Suprapubic skin (tissue), 4 donors: ENCODE results near the gene RAP1A. TPM values are rescaled to one million over a fixed set of nuclear protein-coding genes. Genes with fewer than 3 reads are reported as not detected.

ENCODE experiments used
- DNase-seq, 2 donors: peaks; one replicate each; pipeline ENCODE4 v3.0.0-alpha.2; 2019; ENCODE audit warnings: low spot score in 2 of 2
- H3K27ac ChIP-seq: fragments of 200-600 bp; sonication (generic); one replicate; pipeline ENCODE4 v1.5.1; 2019
- H3K27me3 ChIP-seq: fragments of 200-600 bp; sonication (generic); one replicate; pipeline ENCODE4 v1.5.1; 2019
- H3K36me3 ChIP-seq: fragments of 200-600 bp; sonication (generic); one replicate; pipeline ENCODE4 v1.5.1; 2019
- H3K4me1 ChIP-seq: fragments of 200-600 bp; sonication (generic); one replicate; pipeline ENCODE4 v1.5.1; 2019
- H3K4me3 ChIP-seq: fragments of 200-600 bp; sonication (generic); one replicate; pipeline ENCODE4 v1.5.1; 2019; ENCODE audit warnings: mild to moderate bottlenecking
- H3K9me3 ChIP-seq: fragments of 200-600 bp; sonication (generic); one replicate; pipeline ENCODE4 v1.5.1; 2019
- EP300 ChIP-seq: sonication (generic); formaldehyde crosslinking; IDR thresholded peaks from one replicate; pipeline ENCODE4 v1.6.1; 2017; ENCODE audit warnings: antibody characterized with exemption
- POLR2A ChIP-seq, 2 donors: fragments of 450-650 bp; IDR thresholded peaks; one replicate each; pipeline ENCODE4 v1.6.1; 2017; ENCODE audit warnings: antibody characterized with exemption in 2 of 2, mild to moderate bottlenecking in 2 of 2, moderate library complexity in 2 of 2
- POLR2AphosphoS5 ChIP-seq, 3 donors: sonication (generic); formaldehyde crosslinking; IDR thresholded peaks; one replicate each; pipeline ENCODE4 v1.6.1; 2017; ENCODE audit warnings: antibody characterized with exemption in 3 of 3
- WGBS: methylation state at CpG from one replicate; pipeline ENCODE4 v1.1.5; 2018; 5-methylcytosine and 5-hydroxymethylcytosine counted together
- total RNA-seq, 4 donors: library from RNA; depleted of rRNA; stranded (reverse); fragments of >200 nt; gene quantifications; one replicate each; pipeline ENCODE4 v1.1.0, GENCODE V29; 2016
- TF ChIP-seq, protein P1 (sequence below), 2 donors: fragments of 200-600 bp in 1 of 2; fragments of 450-650 bp in 1 of 2; sonication (generic) in 1 of 2; IDR thresholded peaks; one replicate each; pipeline ENCODE4 v1.5.1; 2016 to 2019; ENCODE audit warnings: antibody characterized with exemption in 2 of 2, mild to moderate bottlenecking in 1 of 2, moderate library complexity in 1 of 2

The RAP1A gene
- total RNA-seq, 4 donors from 2014 or later, result 31.0 to 38.4 (median 35.3) TPM

DNA sequence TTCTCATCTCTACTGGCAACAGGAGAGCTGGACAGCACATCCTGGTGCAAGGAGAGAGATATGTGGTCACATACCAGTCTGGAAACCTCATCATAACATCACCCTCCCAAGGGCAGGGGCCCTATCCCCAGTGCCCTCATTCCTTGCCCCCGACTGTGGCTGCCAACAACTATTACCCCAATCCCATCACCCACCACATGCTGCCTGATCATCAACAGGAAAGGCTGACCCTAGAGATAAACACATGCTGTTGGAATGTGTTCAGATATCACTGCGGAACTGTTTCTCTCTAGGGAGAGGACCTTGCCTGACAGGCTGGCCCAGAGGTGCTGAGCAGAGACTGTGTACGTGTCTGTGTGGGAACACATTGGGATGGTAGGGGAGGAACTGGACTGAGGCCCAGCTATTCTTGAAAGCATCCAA, 124.1 kb downstream of the RAP1A start:
- TF ChIP-seq, protein P1, sequence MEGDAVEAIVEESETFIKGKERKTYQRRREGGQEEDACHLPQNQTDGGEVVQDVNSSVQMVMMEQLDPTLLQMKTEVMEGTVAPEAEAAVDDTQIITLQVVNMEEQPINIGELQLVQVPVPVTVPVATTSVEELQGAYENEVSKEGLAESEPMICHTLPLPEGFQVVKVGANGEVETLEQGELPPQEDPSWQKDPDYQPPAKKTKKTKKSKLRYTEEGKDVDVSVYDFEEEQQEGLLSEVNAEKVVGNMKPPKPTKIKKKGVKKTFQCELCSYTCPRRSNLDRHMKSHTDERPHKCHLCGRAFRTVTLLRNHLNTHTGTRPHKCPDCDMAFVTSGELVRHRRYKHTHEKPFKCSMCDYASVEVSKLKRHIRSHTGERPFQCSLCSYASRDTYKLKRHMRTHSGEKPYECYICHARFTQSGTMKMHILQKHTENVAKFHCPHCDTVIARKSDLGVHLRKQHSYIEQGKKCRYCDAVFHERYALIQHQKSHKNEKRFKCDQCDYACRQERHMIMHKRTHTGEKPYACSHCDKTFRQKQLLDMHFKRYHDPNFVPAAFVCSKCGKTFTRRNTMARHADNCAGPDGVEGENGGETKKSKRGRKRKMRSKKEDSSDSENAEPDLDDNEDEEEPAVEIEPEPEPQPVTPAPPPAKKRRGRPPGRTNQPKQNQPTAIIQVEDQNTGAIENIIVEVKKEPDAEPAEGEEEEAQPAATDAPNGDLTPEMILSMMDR (IDR thresholded peaks at IDR 0.05), result no peak
- no peak for TF ChIP-seq POLR2A (IDR thresholded peaks at IDR 0.05)
- no peak for TF ChIP-seq EP300
- TF ChIP-seq POLR2AphosphoS5 (IDR thresholded peaks at IDR 0.05), result no peak
- Histone ChIP-seq H3K4me3 (no peak overlapping the region), H3K4me1 (peaks cover 14% of the 10 kb centered on the region), H3K27ac (no peak overlapping the region), H3K9me3 (no peaks in the 10 kb centered on the region), H3K36me3 (no peaks in the 10 kb centered on the region), H3K27me3 (no peaks in the 10 kb centered on the region)
- WGBS, result 83% methylated on average over 3 of the region's 3 CpGs
- DNase-seq, result no peak

DNA sequence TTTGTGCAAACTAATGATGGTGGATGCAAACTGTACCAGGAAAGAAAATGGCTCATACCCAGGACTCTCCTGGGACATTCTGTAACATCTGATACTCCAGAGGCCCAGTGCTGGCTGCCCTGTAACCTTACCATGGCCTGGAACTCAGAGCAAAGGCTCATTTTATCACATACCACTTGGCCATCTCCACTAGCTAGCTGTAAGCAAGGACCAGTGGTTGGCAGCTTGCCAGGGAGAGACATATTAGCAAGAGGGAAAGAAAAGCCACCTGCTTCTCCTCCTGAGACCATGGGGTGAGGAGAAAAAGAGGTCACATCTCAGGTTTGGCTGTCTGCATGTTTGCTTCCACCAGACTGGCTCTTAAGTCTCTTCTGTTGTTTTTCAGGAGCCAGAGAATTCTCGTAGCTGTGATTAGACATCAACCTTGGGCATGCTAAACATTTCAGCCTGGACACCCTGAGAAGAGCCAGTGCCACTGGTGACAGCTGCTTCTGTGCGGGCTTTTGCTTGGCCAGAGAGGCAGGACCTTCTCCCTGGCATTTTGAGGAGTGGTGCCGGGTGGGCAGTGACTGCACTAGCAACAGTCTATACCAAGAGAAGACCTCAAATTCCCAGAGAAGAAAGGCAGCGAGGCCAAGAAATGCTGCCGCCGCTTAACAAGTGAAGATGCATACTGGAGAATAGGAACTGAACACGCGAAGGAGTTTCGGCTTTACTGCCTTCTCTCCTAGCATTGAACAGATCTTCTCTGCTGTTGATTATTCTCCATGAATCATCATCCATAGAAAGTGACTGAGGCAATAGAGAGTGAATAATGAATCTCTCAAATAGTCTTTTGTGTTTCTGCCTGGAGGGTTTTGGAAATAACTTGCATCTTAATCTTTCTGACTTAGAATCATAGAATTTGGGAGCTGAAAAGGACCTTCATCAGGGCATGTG, 126.4 kb downstream of the RAP1A start:
- Histone ChIP-seq H3K27ac (no peak overlapping the region), H3K27me3 (no peaks in the 10 kb centered on the region), H3K4me1 (no peaks in the 10 kb centered on the region), H3K36me3 (no peaks in the 10 kb centered on the region), H3K9me3 (no peaks in the 10 kb centered on the region), H3K4me3 (no peak overlapping the region)
- TF ChIP-seq POLR2A (IDR thresholded peaks at IDR 0.05) (no peak), EP300 (no peak), POLR2AphosphoS5 (IDR thresholded peaks at IDR 0.05) (no peak)
- TF ChIP-seq, protein P1 (IDR thresholded peaks at IDR 0.05), result no peak
- WGBS, result 91% methylated on average over 9 of the region's 9 CpGs
- DNase-seq, result no peak

DNA sequence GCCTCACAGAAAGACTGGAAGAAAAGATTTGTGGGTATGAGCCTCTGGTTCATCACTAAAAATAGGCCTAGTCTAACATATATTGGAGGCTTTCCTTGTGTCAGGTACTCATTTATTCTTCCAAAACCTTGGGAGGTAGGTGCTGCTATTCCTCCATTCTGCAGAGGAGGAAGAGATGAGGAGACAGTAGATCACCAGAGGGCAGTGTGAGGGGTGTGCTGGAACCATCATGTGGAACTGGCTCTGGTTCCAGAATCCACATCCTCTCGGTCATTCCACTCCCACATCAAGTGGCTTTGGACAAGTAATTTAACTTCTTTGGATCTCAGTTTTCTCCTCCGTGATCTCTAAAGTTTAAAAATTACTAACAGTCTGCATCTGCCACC, 127.0 kb downstream of the RAP1A start:
- Histone ChIP-seq H3K9me3 (no peaks in the 10 kb centered on the region), H3K36me3 (no peaks in the 10 kb centered on the region), H3K27me3 (no peaks in the 10 kb centered on the region), H3K27ac (no peak overlapping the region), H3K4me1 (no peaks in the 10 kb centered on the region), H3K4me3 (no peak overlapping the region)
- no peak for DNase-seq
- TF ChIP-seq, protein P1 (IDR thresholded peaks at IDR 0.05), result no peak
- TF ChIP-seq EP300 (no peak), POLR2A (IDR thresholded peaks at IDR 0.05) (no peak), POLR2AphosphoS5 (IDR thresholded peaks at IDR 0.05) (no peak)
- 75% methylated on average over 2 of the region's 2 CpGs for WGBS

DNA sequence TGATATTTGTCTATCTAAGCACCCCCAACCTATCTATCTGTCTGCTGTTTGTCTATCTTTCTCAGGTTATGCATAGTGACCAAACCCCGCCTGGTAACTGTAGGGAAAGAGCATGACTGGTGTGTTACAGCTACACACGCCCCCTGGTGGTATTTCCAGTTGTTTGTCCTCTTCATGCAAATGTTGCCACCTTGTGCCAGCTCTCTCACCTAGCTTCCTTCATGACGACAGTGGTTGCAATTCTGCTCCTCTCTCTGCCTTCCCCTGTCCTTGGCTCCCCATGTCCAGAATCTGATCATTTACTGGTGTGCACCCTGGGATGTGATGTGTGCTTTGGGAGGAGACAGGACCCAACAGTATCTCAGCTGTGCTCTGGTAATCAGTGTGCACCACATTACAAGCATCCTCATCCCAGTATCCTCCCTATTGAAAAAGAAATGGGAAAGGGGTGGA, 127.7 kb downstream of the RAP1A start:
- WGBS, result 58% methylated on average over 3 of the region's 3 CpGs

DNA sequence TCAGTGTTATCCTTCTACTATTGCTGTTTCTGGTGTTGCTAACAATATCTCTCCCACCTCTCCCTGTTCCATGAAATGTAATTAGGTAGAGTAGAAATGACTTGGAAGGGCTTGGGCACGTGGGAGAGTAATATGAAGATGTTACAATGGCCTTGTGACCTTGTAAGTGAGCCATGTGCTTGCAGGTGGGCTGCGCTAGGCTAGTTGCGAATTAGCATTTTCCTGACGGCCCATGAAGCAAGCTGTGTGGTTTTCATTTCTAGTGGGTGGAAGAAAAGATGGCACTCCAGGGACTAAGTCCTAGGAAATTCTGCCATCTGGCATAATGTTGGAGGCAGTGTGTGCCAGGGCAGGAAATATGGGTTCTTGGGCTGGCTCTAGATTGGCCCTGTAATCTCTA, 128.4 kb downstream of the RAP1A start:
- Histone ChIP-seq H3K27me3 (no peaks in the 10 kb centered on the region), H3K27ac (no peak overlapping the region), H3K4me1 (no peaks in the 10 kb centered on the region), H3K36me3 (no peaks in the 10 kb centered on the region), H3K9me3 (no peaks in the 10 kb centered on the region), H3K4me3 (no peak overlapping the region)
- no peak for DNase-seq
- no peak for TF ChIP-seq POLR2A (IDR thresholded peaks at IDR 0.05)
- 87% methylated on average over 4 of the region's 4 CpGs for WGBS

More for the DNA sequence above, 127.7 kb downstream of the RAP1A start:
- no peaks in the 10 kb centered on the region for H3K27me3 ChIP-seq
- H3K9me3 ChIP-seq, result no peaks in the 10 kb centered on the region
- no peak overlapping the region for H3K4me3 ChIP-seq
- no peak for DNase-seq
- TF ChIP-seq POLR2A (IDR thresholded peaks at IDR 0.05), result no peak
- TF ChIP-seq, protein P1 (IDR thresholded peaks at IDR 0.05), result peak in 1 of 2 donors; percentile 26
- H3K36me3 ChIP-seq, result no peaks in the 10 kb centered on the region
- no peaks in the 10 kb centered on the region for H3K4me1 ChIP-seq
- no peak overlapping the region for H3K27ac ChIP-seq
